C4-2B (cell line): ENCODE data around the gene CREB5.

Experiments
- CTCF ChIP-seq: fragments of 450-650 bp; conservative IDR thresholded peaks from 2 replicates; pipeline ENCODE4 v1.5.1; 2017; ENCODE audit warnings: mild to moderate bottlenecking
- ZFX ChIP-seq: fragments of 450-650 bp; IDR thresholded peaks from 2 replicates; pipeline ENCODE4 v1.6.1; 2017

GRCh38 chr7:28530803-28531175 is 118.5 kb downstream of the CREB5 start:
- TF ChIP-seq CTCF, result no peak
- TF ChIP-seq ZFX, result no peak
